HUES48 (cell line): ENCODE data around the gene PDK1.

Experiments
- H3K27ac ChIP-seq: one replicate; pipeline ENCODE4 v1.7.0; 2013; ENCODE audit warnings: low read depth, low read length, inconsistent platforms
- H3K27me3 ChIP-seq: 2 replicates; pipeline ENCODE4 v1.6.1; 2013; ENCODE audit warnings: mild to moderate bottlenecking, low read length; ENCODE audit not compliant: control insufficient read depth, insufficient read depth
- H3K36me3 ChIP-seq: 2 replicates; pipeline ENCODE4 v1.6.1; 2013; ENCODE audit warnings: low read length; ENCODE audit not compliant: control insufficient read depth, insufficient read depth
- H3K4me1 ChIP-seq: 2 replicates; pipeline ENCODE4 v1.6.1; 2013; ENCODE audit warnings: mild to moderate bottlenecking, low read length; ENCODE audit not compliant: control insufficient read depth, insufficient read depth
- H3K4me3 ChIP-seq: 2 replicates; pipeline ENCODE4 v1.5.1; 2013; ENCODE audit warnings: mild to moderate bottlenecking, low read depth, low read length
- H3K9ac ChIP-seq: 2 replicates; pipeline ENCODE4 v1.6.1; 2013; ENCODE audit warnings: mild to moderate bottlenecking, low read depth, low read length, moderate library complexity
- H3K9me3 ChIP-seq: 2 replicates; pipeline ENCODE4 v1.6.1; 2013; ENCODE audit warnings: low read length; ENCODE audit not compliant: control insufficient read depth, insufficient read depth

Gene PDK1

GRCh38 chr2:172615727-172616261 is 59.9 kb downstream of the PDK1 start:
- H3K9ac ChIP-seq, result no peak overlapping the region

GRCh38 chr2:172617115-172617514 is 61.2 kb downstream of the PDK1 start:
- H3K4me3 ChIP-seq, result no peak overlapping the region
- no peaks in the 10 kb centered on the region for H3K27me3 ChIP-seq
- H3K4me1 ChIP-seq, result no peaks in the 10 kb centered on the region
- H3K9me3 ChIP-seq, result peaks cover 3% of the 10 kb centered on the region; the same call in 1 of the 2 replicates
- H3K9ac ChIP-seq, result no peak overlapping the region
- H3K36me3 ChIP-seq, result no peaks in the 10 kb centered on the region
- no peak overlapping the region for H3K27ac ChIP-seq

More at GRCh38 chr2:172615727-172616261, 59.9 kb downstream of the PDK1 start:
- Histone ChIP-seq H3K4me3 (no peak overlapping the region), H3K27me3 (no peaks in the 10 kb centered on the region), H3K9me3 (no peaks in the 10 kb centered on the region), H3K4me1 (no peaks in the 10 kb centered on the region), H3K27ac (no peak overlapping the region), H3K36me3 (no peaks in the 10 kb centered on the region)

GRCh38 chr2:172623249-172623965 is 67.5 kb downstream of the PDK1 start:
- no peaks in the 10 kb centered on the region for H3K36me3 ChIP-seq
- no peak overlapping the region for H3K4me3 ChIP-seq
- no peaks in the 10 kb centered on the region for H3K27me3 ChIP-seq
- H3K9ac ChIP-seq, result no peak overlapping the region
- H3K4me1 ChIP-seq, result no peaks in the 10 kb centered on the region
- H3K9me3 ChIP-seq, result peaks cover 19% of the 10 kb centered on the region
- no peak overlapping the region for H3K27ac ChIP-seq

GRCh38 chr2:172624996-172625395 is 69.1 kb downstream of the PDK1 start:
- no peak overlapping the region for H3K9ac ChIP-seq
- H3K36me3 ChIP-seq, result no peaks in the 10 kb centered on the region
- no peaks in the 10 kb centered on the region for H3K27me3 ChIP-seq
- no peaks in the 10 kb centered on the region for H3K4me1 ChIP-seq
- H3K4me3 ChIP-seq, result no peak overlapping the region
- H3K9me3 ChIP-seq, result peaks cover 19% of the 10 kb centered on the region
- no peak overlapping the region for H3K27ac ChIP-seq

GRCh38 chr2:172627181-172627580 is 71.3 kb downstream of the PDK1 start:
- Histone ChIP-seq H3K27ac (no peak overlapping the region), H3K9ac (no peak overlapping the region), H3K36me3 (no peaks in the 10 kb centered on the region)

GRCh38 chr2:172628085-172628484 is 72.2 kb downstream of the PDK1 start:
- H3K4me1 ChIP-seq, result no peaks in the 10 kb centered on the region

More at GRCh38 chr2:172627181-172627580, 71.3 kb downstream of the PDK1 start:
- H3K4me1 ChIP-seq, result no peaks in the 10 kb centered on the region
- no peaks in the 10 kb centered on the region for H3K27me3 ChIP-seq
- no peak overlapping the region for H3K4me3 ChIP-seq
- H3K9me3 ChIP-seq, result peaks cover 16% of the 10 kb centered on the region

GRCh38 chr2:172629586-172629985 is 73.7 kb downstream of the PDK1 start:
- H3K9ac ChIP-seq, result no peak overlapping the region
- H3K4me1 ChIP-seq, result no peaks in the 10 kb centered on the region
- H3K27me3 ChIP-seq, result no peaks in the 10 kb centered on the region
- H3K36me3 ChIP-seq, result no peaks in the 10 kb centered on the region
- H3K4me3 ChIP-seq, result no peak overlapping the region
- H3K9me3 ChIP-seq, result 0 out of 2 replicates have a peak, but pooled peaks cover under 1% of the 10 kb centered on the region
- H3K27ac ChIP-seq, result no peak overlapping the region

More at GRCh38 chr2:172628085-172628484, 72.2 kb downstream of the PDK1 start:
- Histone ChIP-seq H3K36me3 (no peaks in the 10 kb centered on the region), H3K9me3 (peaks cover 15% of the 10 kb centered on the region), H3K27ac (no peak overlapping the region), H3K27me3 (no peaks in the 10 kb centered on the region), H3K9ac (no peak overlapping the region), H3K4me3 (no peak overlapping the region)

- H3K9ac ChIP-seq, result no peak overlapping the region
- no peaks in the 10 kb centered on the region for H3K9me3 ChIP-seq
- no peak overlapping the region for H3K4me3 ChIP-seq
- H3K4me1 ChIP-seq, result no peaks in the 10 kb centered on the region
- H3K27me3 ChIP-seq, result no peaks in the 10 kb centered on the region
- H3K36me3 ChIP-seq, result no peaks in the 10 kb centered on the region
- H3K27ac ChIP-seq, result no peak overlapping the region
These were observed 74.3 kb downstream of the PDK1 start for GRCh38 chr2:172630181-172630580.

- H3K36me3 ChIP-seq, result no peaks in the 10 kb centered on the region
- no peak overlapping the region for H3K4me3 ChIP-seq
- H3K9me3 ChIP-seq, result no peaks in the 10 kb centered on the region
These were observed 78.6 kb downstream of the PDK1 start for GRCh38 chr2:172634477-172634876.

GRCh38 chr2:172635548-172635947 is 79.7 kb downstream of the PDK1 start:
- H3K36me3 ChIP-seq, result no peaks in the 10 kb centered on the region
- no peak overlapping the region for H3K27ac ChIP-seq
- no peaks in the 10 kb centered on the region for H3K27me3 ChIP-seq
- H3K9me3 ChIP-seq, result no peaks in the 10 kb centered on the region
- H3K4me3 ChIP-seq, result no peak overlapping the region
- no peak overlapping the region for H3K9ac ChIP-seq
- peaks cover 3% of the 10 kb centered on the region; the same call in 1 of the 2 replicates for H3K4me1 ChIP-seq

More at GRCh38 chr2:172634477-172634876, 78.6 kb downstream of the PDK1 start:
- Histone ChIP-seq H3K27ac (no peak overlapping the region), H3K27me3 (no peaks in the 10 kb centered on the region), H3K9ac (no peak overlapping the region), H3K4me1 (peaks cover 3% of the 10 kb centered on the region; the same call in 1 of the 2 replicates)

- Histone ChIP-seq H3K4me1 (peaks cover 3% of the 10 kb centered on the region; the same call in 1 of the 2 replicates), H3K9me3 (no peaks in the 10 kb centered on the region), H3K9ac (no peak overlapping the region), H3K27me3 (no peaks in the 10 kb centered on the region), H3K36me3 (no peaks in the 10 kb centered on the region), H3K27ac (no peak overlapping the region), H3K4me3 (no peak overlapping the region)
These were observed 83.4 kb downstream of the PDK1 start for GRCh38 chr2:172639256-172639655.
